Erythroblast (primary cell): ENCODE measurements around the gene PTPRN2.

ENCODE experiments used
- GATA1 ChIP-seq: IDR thresholded peaks from 2 replicates; pipeline ENCODE4 v1.6.1; 2011; ENCODE audit warnings: low read depth, mild to moderate bottlenecking, control low read depth, low read length, moderate library complexity
- POLR2A ChIP-seq: IDR thresholded peaks from 2 replicates; pipeline ENCODE4 v1.6.1; 2011; ENCODE audit warnings: mild to moderate bottlenecking, low read length

DNA sequence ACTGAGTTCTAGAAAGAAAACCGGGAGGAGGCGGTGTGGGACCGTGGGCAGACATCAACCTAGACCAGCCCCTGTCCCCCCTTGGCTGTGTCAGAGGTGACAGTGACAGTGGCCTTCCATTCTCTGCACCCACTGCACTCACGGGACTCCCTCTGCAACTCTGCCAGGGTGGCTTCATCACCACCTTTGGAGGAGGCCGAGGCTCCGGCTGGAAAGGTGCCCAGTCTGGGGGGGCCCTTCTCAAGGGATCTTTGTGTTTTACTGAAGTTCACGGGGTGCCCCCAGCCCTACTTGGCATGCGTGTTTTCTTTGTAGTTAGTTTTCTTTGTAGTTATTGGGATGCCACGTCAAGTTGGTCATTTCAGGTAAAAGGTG lies 833.2 kb downstream of the PTPRN2 start:
- TF ChIP-seq POLR2A: no peak
- TF ChIP-seq GATA1: no peak
